Mesenchymal stem cell (in vitro differentiated cells and primary cell): ENCODE results near the gene IMPA2.

Experiments
- DNase-seq: peaks from one replicate; pipeline ENCODE4 v3.0.0-alpha.2; 2013
- H2AFZ ChIP-seq: one replicate; pipeline ENCODE4 v1.6.1; 2013; ENCODE audit warnings: low read depth, mild to moderate bottlenecking, control low read depth, inconsistent platforms, low read length, moderate library complexity
- H2AK5ac ChIP-seq: 2 replicates; pipeline ENCODE4 v1.6.1; 2013; ENCODE audit warnings: low read length, moderate library complexity, mild to moderate bottlenecking, inconsistent platforms; ENCODE audit not compliant: severe bottlenecking
- H2BK120ac ChIP-seq: one replicate; pipeline ENCODE4 v1.6.1; 2013; ENCODE audit warnings: low read depth, mild to moderate bottlenecking, inconsistent platforms, low read length, moderate library complexity
- H2BK12ac ChIP-seq, 2 experiments: one replicate each; pipeline ENCODE4 v1.6.1; 2013; ENCODE audit warnings: inconsistent platforms in 2 of 2, low read length in 2 of 2, mild to moderate bottlenecking in 2 of 2, moderate library complexity in 2 of 2, control low read depth in 1 of 2
- H2BK15ac ChIP-seq: one replicate; pipeline ENCODE4 v1.6.1; 2013; ENCODE audit warnings: mild to moderate bottlenecking, low read depth, inconsistent platforms; ENCODE audit not compliant: poor library complexity, severe bottlenecking
- H2BK5ac ChIP-seq: 2 replicates; pipeline ENCODE4 v1.6.1; 2013; ENCODE audit warnings: low read depth, mild to moderate bottlenecking, low read length, control low read depth, inconsistent platforms; ENCODE audit not compliant: poor library complexity, severe bottlenecking
- H3K14ac ChIP-seq, 2 experiments: one replicate each; pipeline ENCODE4 v1.6.1; 2013; ENCODE audit warnings: inconsistent platforms in 2 of 2, low read length in 2 of 2, control low read depth in 1 of 2, mild to moderate bottlenecking in 1 of 2, moderate library complexity in 1 of 2
- H3K18ac ChIP-seq, 2 experiments: one replicate each; pipeline ENCODE4 v1.6.1; 2013; ENCODE audit warnings: inconsistent platforms in 2 of 2, low read length in 2 of 2, control low read depth in 1 of 2, low read depth in 1 of 2, mild to moderate bottlenecking in 1 of 2
- H3K23ac ChIP-seq, 2 experiments: one replicate each; pipeline ENCODE4 v1.6.1; 2013; ENCODE audit warnings: inconsistent platforms in 2 of 2, low read length in 2 of 2, mild to moderate bottlenecking in 2 of 2, moderate library complexity in 2 of 2, control low read depth in 1 of 2
- H3K27ac ChIP-seq: 2 replicates; pipeline ENCODE4 v1.5.1; 2013; ENCODE audit warnings: mild to moderate bottlenecking, moderate library complexity, low read length, control low read depth, inconsistent platforms; ENCODE audit not compliant: poor library complexity, severe bottlenecking
- H3K27me3 ChIP-seq, 2 experiments: 2 replicates each; pipeline versions ENCODE4 v1.6.1 to v1.7.0; 2013; ENCODE audit warnings: low read length in 2 of 2, mild to moderate bottlenecking in 2 of 2, moderate library complexity in 2 of 2, control low read depth in 1 of 2, inconsistent platforms in 1 of 2; ENCODE audit not compliant: control insufficient read depth in 1 of 2, insufficient read depth in 1 of 2
- H3K36me3 ChIP-seq, 2 experiments: 2 replicates each; pipeline versions ENCODE4 v1.6.1 to v1.7.0; 2013; ENCODE audit warnings: low read length in 2 of 2, control low read depth in 1 of 2, inconsistent platforms in 1 of 2, low read depth in 1 of 2, mild to moderate bottlenecking in 1 of 2; ENCODE audit not compliant: insufficient read depth in 2 of 2, control insufficient read depth in 1 of 2
- H3K4ac ChIP-seq, 2 experiments: one replicate each; pipeline ENCODE4 v1.6.1; 2013; ENCODE audit warnings: inconsistent platforms in 2 of 2, low read length in 2 of 2, mild to moderate bottlenecking in 2 of 2, moderate library complexity in 2 of 2, control low read depth in 1 of 2, low read depth in 1 of 2
- H3K4me1 ChIP-seq: 2 replicates; pipeline ENCODE4 v1.6.1; 2013; ENCODE audit warnings: low read depth, low read length, control low read depth; ENCODE audit not compliant: control insufficient read depth, insufficient read depth
- H3K4me2 ChIP-seq: 2 replicates; pipeline ENCODE4 v1.6.1; 2013; ENCODE audit warnings: low read length, mild to moderate bottlenecking, inconsistent platforms; ENCODE audit not compliant: poor library complexity, severe bottlenecking
- H3K4me3 ChIP-seq, 2 experiments: 2 replicates each; pipeline versions ENCODE4 v1.5.1 to v1.7.0; 2013; ENCODE audit warnings: low read length in 2 of 2, mild to moderate bottlenecking in 2 of 2, control low read depth in 1 of 2, low read depth in 1 of 2; ENCODE audit not compliant: insufficient read depth in 1 of 2
- H3K79me1 ChIP-seq: replicated peaks from 2 replicates; pipeline ENCODE4 v1.6.1; 2013; ENCODE audit warnings: mild to moderate bottlenecking, control low read depth, low read length, inconsistent platforms; ENCODE audit not compliant: poor library complexity, severe bottlenecking
- H3K9ac ChIP-seq: 2 replicates; pipeline ENCODE4 v1.7.0; 2013; ENCODE audit warnings: mild to moderate bottlenecking, low read length, moderate library complexity
- H3K9me3 ChIP-seq: 2 replicates; pipeline ENCODE4 v1.7.0; 2013; ENCODE audit warnings: mild to moderate bottlenecking, low read length; ENCODE audit not compliant: control insufficient read depth
- H4K8ac ChIP-seq: one replicate; pipeline ENCODE4 v1.6.1; 2013; ENCODE audit warnings: inconsistent platforms, mild to moderate bottlenecking, low read length, moderate library complexity
- H4K91ac ChIP-seq: one replicate; pipeline ENCODE4 v1.6.1; 2013; ENCODE audit warnings: mild to moderate bottlenecking, low read length, inconsistent platforms
- WGBS: methylation state at CpG from one replicate; pipeline ENCODE4 v1.1.7; 2013; ENCODE audit warnings: mixed read lengths; 5-methylcytosine and 5-hydroxymethylcytosine counted together

Gene IMPA2

DNA sequence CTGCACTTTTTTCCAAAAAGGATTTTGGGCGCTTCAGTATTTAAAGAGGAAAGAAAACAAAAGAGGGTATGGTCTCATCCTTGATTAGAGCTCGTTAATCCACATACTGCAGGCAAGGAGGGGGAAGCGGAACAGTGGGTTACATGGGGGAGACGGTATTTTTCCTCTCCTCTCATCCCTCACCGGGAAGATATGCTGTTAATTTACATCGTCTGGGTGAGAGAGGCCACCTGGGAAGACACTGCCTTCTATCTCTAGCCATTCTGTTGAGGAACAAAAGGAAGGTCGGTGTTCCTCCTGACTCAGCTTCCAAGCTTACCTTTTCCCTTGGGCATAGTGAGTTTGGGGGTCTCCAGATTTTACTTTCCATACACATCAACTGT, 52.3 kb downstream of the IMPA2 start:
- Histone ChIP-seq H2BK120ac (no peak overlapping the region), H3K4me1 (peaks cover 17% of the 10 kb centered on the region), H3K4me3 (no peak overlapping the region), H2AFZ (no peak overlapping the region), H2BK15ac (no peak overlapping the region), H3K18ac (no peak overlapping the region), H3K79me1 (no peaks in the 10 kb centered on the region), H3K4me2 (no peak overlapping the region), H2AK5ac (peak overlapping the region; percentile 25), H3K27ac (no peak overlapping the region), H4K8ac (no peak overlapping the region), H2BK12ac (peak overlapping the region in 1 of 2 experiments; percentile 5), H3K36me3 (peaks cover 19 to 39% of the 10 kb centered on the region in 2 experiments), H2BK5ac (no peak overlapping the region), H3K14ac (no peak overlapping the region), H3K4ac (no peak overlapping the region), H3K27me3 (no peaks in the 10 kb centered on the region), H4K91ac (no peak overlapping the region), H3K9ac (peak overlapping the region; percentile 49), H3K9me3 (no peaks in the 10 kb centered on the region), H3K23ac (no peak overlapping the region)
- no peak for DNase-seq
- 74% methylated on average over 7 of the region's 7 CpGs for WGBS

DNA sequence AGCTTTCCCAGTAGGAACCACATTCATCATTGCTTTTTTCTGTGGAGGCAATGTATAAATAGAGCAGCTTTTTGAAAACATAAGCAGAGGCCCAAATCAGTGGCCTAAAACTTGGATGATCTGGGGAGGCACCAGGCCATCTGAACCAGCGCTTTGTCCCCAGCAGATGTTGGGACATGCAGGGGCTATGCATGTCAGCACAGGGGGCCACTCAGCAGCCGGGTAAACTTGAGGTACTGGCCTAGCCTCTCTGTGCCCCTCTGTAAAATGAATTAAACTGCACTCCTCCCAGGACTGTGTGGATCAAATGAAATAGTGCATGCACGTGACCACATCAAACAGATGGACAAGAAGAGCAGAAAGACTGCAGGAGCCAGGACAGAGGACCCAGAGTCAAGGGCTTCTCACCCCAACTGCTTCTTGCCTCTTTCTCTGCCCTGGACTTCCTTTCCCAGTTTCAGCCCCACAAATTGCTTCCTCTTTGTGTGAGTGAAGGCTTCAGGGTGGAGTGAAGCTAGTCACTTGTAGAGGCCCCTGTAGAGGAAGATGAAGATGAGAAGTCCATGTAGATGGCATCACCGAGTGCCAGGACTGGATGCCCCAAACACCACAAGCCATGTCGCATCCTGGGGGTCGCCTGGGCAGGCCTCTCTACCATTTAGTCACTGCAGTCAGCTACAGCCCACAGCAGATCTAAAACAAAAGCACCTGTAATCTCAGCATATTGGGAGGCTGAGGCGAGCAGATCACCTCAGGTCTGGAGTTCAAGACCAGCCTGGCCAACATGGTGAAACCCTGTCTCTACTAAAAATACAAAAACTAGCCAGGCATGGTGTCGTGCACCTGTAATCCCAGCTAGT, 53.2 kb downstream of the IMPA2 start:
- 98% methylated on average over 8 of the region's 8 CpGs for WGBS
- no peak overlapping the region for H3K4me2 ChIP-seq
- no peak overlapping the region for H3K27ac ChIP-seq
- no peak overlapping the region for H4K8ac ChIP-seq
- no peak overlapping the region for H2BK15ac ChIP-seq
- H2BK5ac ChIP-seq: no peak overlapping the region
- no peak overlapping the region for H2AFZ ChIP-seq
- no peak overlapping the region for H2BK120ac ChIP-seq
- no peaks in the 10 kb centered on the region for H3K27me3 ChIP-seq
- H3K4ac ChIP-seq: no peak overlapping the region
- H3K9me3 ChIP-seq: no peaks in the 10 kb centered on the region
- no peak overlapping the region for H3K18ac ChIP-seq
- peaks cover 23% of the 10 kb centered on the region for H3K4me1 ChIP-seq
- no peak overlapping the region for H3K23ac ChIP-seq
- no peaks in the 10 kb centered on the region for H3K79me1 ChIP-seq
- no peak for DNase-seq
- no peak overlapping the region for H3K9ac ChIP-seq
- H3K4me3 ChIP-seq: no peak overlapping the region
- no peak overlapping the region for H3K14ac ChIP-seq
- H2AK5ac ChIP-seq: no peak overlapping the region
- no peak overlapping the region for H4K91ac ChIP-seq
- no peak overlapping the region for H2BK12ac ChIP-seq
- peaks cover 16 to 32% of the 10 kb centered on the region in 2 experiments for H3K36me3 ChIP-seq

DNA sequence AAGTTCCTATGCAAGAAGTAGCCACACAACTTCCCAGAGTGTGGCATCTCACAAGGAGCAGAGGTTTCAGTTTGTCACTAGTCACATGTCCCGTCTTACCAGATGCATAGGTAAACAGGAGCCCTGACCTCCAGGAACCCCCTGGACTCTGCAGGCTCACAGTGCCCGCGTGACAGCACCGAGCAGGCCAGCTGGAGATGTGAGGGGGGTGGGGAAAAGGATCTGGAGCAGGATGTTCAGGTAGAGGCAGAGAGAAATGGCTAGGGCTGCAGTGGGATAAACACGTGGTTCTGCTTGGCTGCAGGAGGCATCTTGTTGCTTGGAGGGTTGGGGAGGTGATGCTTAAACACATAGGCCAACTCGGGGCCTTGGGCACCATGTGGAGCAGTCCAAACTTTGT, 54.2 kb downstream of the IMPA2 start:
- no peak overlapping the region for H3K23ac ChIP-seq
- no peak for DNase-seq
- WGBS: 92% methylated on average over 6 of the region's 6 CpGs

DNA sequence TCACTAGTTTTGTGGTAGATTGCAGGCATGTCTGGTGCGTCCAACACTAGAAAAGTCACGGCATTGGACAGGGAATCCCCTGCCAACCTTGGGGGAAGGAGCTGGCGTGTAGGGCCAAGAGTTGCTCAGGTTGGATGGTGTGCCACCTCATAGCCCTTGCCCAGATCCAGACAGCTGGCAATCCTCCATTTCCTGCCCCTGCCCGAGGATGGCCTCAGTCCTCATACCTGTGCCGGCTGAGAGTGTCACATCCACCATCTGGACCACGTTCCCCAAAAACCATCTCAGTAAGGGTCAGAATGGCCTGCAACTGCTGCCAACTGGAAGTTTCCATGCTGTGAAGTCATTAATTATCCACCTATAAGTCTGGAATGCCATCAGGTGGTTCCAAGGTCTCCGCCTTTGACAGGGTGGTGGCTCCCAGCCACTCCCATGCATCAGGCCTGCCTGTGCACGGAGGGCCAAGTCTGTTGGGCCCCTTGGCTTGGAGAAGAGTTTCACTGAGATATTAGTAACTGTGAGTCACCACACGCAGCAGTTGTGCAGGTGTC, 55.0 kb downstream of the IMPA2 start:
- no peaks in the 10 kb centered on the region for H3K79me1 ChIP-seq
- H2BK15ac ChIP-seq: no peak overlapping the region
- H3K18ac ChIP-seq: no peak overlapping the region
- H3K9ac ChIP-seq: no peak overlapping the region
- peaks cover 25% of the 10 kb centered on the region for H3K4me1 ChIP-seq
- H2BK120ac ChIP-seq: no peak overlapping the region
- H3K4me2 ChIP-seq: no peak overlapping the region
- no peak overlapping the region for H3K27ac ChIP-seq
- no peak overlapping the region for H3K4me3 ChIP-seq
- 91% methylated on average over 9 of the region's 9 CpGs for WGBS
- H2BK12ac ChIP-seq: no peak overlapping the region
- no peak overlapping the region for H4K8ac ChIP-seq
- H2AFZ ChIP-seq: no peak overlapping the region
- H3K14ac ChIP-seq: no peak overlapping the region
- H3K9me3 ChIP-seq: no peaks in the 10 kb centered on the region
- no peak overlapping the region for H3K23ac ChIP-seq
- H3K4ac ChIP-seq: no peak overlapping the region
- H2AK5ac ChIP-seq: no peak overlapping the region
- no peak overlapping the region for H2BK5ac ChIP-seq
- H4K91ac ChIP-seq: no peak overlapping the region
- H3K27me3 ChIP-seq: no peaks in the 10 kb centered on the region
- no peak for DNase-seq
- peaks cover 0 to 16% of the 10 kb centered on the region in 2 experiments for H3K36me3 ChIP-seq

More for the DNA sequence above, 54.2 kb downstream of the IMPA2 start:
- H3K27me3 ChIP-seq: no peaks in the 10 kb centered on the region
- no peak overlapping the region for H2BK12ac ChIP-seq
- no peak overlapping the region for H3K4me3 ChIP-seq
- H3K4ac ChIP-seq: no peak overlapping the region
- H3K14ac ChIP-seq: no peak overlapping the region
- H4K91ac ChIP-seq: no peak overlapping the region
- H3K36me3 ChIP-seq: peaks cover 6 to 22% of the 10 kb centered on the region in 2 experiments
- H3K4me1 ChIP-seq: peaks cover 23% of the 10 kb centered on the region
- no peak overlapping the region for H3K9ac ChIP-seq
- H3K4me2 ChIP-seq: no peak overlapping the region
- H3K27ac ChIP-seq: no peak overlapping the region
- no peak overlapping the region for H4K8ac ChIP-seq
- no peak overlapping the region for H2AFZ ChIP-seq
- no peak overlapping the region for H3K18ac ChIP-seq
- H2BK15ac ChIP-seq: no peak overlapping the region
- H2AK5ac ChIP-seq: no peak overlapping the region
- no peaks in the 10 kb centered on the region for H3K9me3 ChIP-seq
- H2BK120ac ChIP-seq: no peak overlapping the region
- no peaks in the 10 kb centered on the region for H3K79me1 ChIP-seq
- no peak overlapping the region for H2BK5ac ChIP-seq
